Nephron progenitor cell (in vitro differentiated cells): Measurements from ENCODE around the gene SYCN.

Source experiments
- DNase-seq: peaks from one replicate; pipeline ENCODE4 v3.0.0; 2021
- H3K27ac Mint-ChIP-seq: 2 replicates; pipeline ENCODE4 v1.8.0; 2021; ENCODE audit warnings: mild to moderate bottlenecking, moderate library complexity, mixed read lengths
- H3K27me3 Mint-ChIP-seq: 2 replicates; pipeline ENCODE4 v1.8.0; 2021; ENCODE audit warnings: mild to moderate bottlenecking, low read depth, mixed read lengths; ENCODE audit not compliant: poor library complexity
- H3K36me3 Mint-ChIP-seq: 2 replicates; pipeline ENCODE4 v1.8.0; 2021; ENCODE audit warnings: low read depth, mixed read lengths
- H3K4me1 Mint-ChIP-seq: 2 replicates; pipeline ENCODE4 v1.8.0; 2021; ENCODE audit warnings: mixed read lengths
- H3K4me3 Mint-ChIP-seq: 2 replicates; pipeline ENCODE4 v1.8.0; 2021; ENCODE audit warnings: mild to moderate bottlenecking, moderate library complexity, mixed read lengths
- H3K9me3 Mint-ChIP-seq: 2 replicates; pipeline ENCODE4 v1.8.0; 2021; ENCODE audit warnings: mild to moderate bottlenecking, moderate library complexity, mixed read lengths
- TF ChIP-seq, protein P1 (sequence below): fragments of 200-600 bp; sonication (generic); IDR thresholded peaks from 2 replicates; pipeline ENCODE4 v1.5.0; 2021; ENCODE audit warnings: antibody characterized with exemption

The SYCN gene

DNA sequence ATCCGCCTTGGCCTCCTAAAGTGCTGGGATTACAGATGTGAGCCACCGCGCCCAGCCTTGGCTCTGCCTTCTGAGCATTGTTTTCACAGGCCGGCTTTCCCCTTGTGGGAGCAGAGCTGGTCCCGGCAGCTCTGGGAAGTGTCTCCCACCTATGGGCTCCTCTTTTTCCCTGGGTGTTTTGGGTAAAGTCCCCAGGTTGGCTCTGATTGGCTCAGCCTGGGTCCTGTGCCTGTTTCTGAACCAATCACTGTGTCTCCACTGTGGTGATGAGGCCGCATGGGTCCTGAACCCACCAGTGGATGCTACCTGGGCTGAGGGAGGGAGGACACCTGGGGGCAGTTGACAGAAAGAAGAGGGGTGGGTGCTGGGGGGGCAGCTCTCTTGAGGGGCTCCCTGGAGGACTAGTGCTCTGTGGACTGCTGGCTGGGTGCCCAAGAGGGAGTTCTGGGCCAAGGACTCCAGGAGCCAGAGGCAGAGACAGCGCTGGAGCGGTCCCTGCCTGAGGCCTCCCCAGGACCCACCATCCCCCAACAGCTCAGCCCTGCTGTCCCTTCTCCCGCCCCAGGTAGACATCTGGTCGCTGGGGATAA is 26.9 kb downstream of the SYCN start:
- no peak overlapping the region for H3K27ac Mint-ChIP-seq
- peaks cover 13% of the 10 kb centered on the region for H3K36me3 Mint-ChIP-seq
- DNase-seq = no peak
- no peaks in the 10 kb centered on the region for H3K9me3 Mint-ChIP-seq
- no peak overlapping the region for H3K4me3 Mint-ChIP-seq
- peaks cover 7% of the 10 kb centered on the region for H3K4me1 Mint-ChIP-seq
- no peaks in the 10 kb centered on the region for H3K27me3 Mint-ChIP-seq
- TF ChIP-seq, protein P1, sequence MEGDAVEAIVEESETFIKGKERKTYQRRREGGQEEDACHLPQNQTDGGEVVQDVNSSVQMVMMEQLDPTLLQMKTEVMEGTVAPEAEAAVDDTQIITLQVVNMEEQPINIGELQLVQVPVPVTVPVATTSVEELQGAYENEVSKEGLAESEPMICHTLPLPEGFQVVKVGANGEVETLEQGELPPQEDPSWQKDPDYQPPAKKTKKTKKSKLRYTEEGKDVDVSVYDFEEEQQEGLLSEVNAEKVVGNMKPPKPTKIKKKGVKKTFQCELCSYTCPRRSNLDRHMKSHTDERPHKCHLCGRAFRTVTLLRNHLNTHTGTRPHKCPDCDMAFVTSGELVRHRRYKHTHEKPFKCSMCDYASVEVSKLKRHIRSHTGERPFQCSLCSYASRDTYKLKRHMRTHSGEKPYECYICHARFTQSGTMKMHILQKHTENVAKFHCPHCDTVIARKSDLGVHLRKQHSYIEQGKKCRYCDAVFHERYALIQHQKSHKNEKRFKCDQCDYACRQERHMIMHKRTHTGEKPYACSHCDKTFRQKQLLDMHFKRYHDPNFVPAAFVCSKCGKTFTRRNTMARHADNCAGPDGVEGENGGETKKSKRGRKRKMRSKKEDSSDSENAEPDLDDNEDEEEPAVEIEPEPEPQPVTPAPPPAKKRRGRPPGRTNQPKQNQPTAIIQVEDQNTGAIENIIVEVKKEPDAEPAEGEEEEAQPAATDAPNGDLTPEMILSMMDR = no peak

DNA sequence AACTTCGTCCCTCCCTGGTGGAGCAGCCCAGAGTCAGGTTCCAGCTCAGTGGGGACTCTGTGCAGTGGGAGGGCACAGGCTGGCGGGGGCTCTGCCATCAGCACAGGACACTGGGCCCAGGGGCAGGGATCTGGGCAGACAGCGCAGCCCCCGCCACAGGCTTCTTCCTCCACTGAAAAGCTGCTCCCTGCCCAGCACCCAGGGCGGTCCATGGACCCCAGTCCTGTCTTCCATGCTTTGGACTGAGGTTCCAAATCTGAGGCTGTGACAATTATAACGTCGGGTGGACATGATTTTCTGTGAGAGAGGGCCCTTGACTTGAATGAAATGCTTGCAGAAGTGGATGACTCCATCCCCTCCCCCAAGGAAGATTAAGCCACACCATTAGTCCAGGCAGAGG is 28.5 kb downstream of the SYCN start:
- H3K27ac Mint-ChIP-seq = no peak overlapping the region

DNA sequence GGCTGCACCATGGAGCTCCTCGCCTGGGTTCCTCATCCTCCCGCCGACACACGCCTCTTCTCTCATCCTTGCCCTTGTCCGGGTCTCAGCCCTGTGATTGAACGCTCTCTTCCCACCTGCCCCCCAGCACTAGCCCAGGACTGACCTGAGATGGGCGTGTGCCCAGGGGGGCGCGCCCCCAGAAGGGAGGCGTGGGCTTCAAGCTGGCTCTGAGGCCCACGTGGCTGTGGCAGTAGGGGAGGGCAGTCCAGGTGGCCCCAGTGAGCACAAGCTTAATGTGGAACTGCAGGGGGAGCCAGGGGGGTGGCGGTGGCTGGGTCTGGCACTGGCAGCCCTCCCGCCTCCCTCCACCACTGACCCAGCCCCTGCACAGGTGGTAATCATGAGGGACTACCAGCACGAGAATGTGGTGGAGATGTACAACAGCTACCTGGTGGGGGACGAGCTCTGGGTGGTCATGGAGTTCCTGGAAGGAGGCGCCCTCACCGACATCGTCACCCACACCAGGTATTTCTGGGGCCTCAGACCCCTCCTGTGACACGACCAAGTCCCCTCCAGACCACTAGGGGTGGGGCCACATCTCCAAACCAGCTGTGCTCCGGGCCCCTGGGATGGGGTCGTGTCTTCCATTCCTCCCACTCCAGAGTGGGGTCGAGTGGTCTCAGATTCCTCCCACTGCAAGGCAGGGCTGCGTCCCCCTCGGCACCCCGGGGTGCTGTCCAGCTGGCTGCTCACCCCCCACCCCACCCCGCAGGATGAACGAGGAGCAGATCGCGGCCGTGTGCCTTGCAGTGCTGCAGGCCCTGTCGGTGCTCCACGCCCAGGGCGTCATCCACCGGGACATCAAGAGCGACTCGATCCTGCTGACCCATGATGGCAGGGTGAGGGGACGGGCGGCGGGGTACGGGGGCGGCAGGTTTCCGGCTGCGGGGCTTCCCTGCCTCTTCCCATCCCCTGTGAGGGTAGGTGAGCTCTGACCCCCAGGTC is 29.2 kb downstream of the SYCN start:
- Mint-ChIP-seq H3K4me3 (no peak overlapping the region), H3K36me3 (peaks cover 5% of the 10 kb centered on the region), H3K27me3 (no peaks in the 10 kb centered on the region), H3K9me3 (no peaks in the 10 kb centered on the region), H3K27ac (no peak overlapping the region), H3K4me1 (peaks cover 4% of the 10 kb centered on the region)
- TF ChIP-seq, protein P1 = no peak
- DNase-seq = no peak

More for the DNA sequence above, 28.5 kb downstream of the SYCN start:
- Mint-ChIP-seq H3K4me3 (no peak overlapping the region), H3K4me1 (peaks cover 4% of the 10 kb centered on the region), H3K36me3 (peaks cover 5% of the 10 kb centered on the region), H3K27me3 (no peaks in the 10 kb centered on the region), H3K9me3 (no peaks in the 10 kb centered on the region)
- no peak for DNase-seq
- TF ChIP-seq, protein P1 = no peak

DNA sequence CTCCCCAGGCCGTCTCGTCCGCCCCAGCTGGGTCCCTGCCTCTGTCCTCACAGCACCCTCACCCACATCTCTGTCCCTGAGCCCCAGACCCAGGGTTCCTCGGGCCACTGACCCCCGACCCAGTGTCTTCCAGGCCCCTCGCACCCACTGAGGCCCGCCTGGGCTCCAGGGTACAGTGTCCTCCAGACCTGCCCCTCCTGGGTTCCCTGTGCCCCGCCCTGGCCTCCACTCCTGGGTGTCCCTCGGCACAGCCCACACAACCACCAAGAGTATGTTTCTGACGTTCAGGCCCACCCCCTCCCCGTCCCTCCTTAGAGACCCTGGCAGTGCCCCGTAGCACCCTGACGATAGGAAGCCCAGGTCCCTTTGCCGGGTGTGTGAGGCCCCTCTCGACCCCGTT is 29.9 kb downstream of the SYCN start:
- H3K9me3 Mint-ChIP-seq = no peaks in the 10 kb centered on the region
- no peak for DNase-seq
- H3K4me1 Mint-ChIP-seq = peaks cover 4% of the 10 kb centered on the region
- H3K4me3 Mint-ChIP-seq = no peak overlapping the region
- TF ChIP-seq, protein P1 = no peak
- peaks cover 5% of the 10 kb centered on the region for H3K36me3 Mint-ChIP-seq
- H3K27ac Mint-ChIP-seq = no peak overlapping the region
- H3K27me3 Mint-ChIP-seq = no peaks in the 10 kb centered on the region

DNA sequence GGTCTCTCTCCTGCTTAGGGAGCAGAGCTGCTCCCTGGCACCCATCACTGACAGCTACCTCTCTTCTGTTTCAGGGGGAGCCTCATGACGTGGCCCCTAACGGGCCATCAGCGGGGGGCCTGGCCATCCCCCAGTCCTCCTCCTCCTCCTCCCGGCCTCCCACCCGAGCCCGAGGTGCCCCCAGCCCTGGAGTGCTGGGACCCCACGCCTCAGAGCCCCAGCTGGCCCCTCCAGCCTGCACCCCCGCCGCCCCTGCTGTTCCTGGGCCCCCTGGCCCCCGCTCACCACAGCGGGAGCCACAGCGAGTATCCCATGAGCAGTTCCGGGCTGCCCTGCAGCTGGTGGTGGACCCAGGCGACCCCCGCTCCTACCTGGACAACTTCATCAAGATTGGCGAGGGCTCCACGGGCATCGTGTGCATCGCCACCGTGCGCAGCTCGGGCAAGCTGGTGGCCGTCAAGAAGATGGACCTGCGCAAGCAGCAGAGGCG is 30.5 kb downstream of the SYCN start:
- no peak overlapping the region for H3K4me3 Mint-ChIP-seq
- no peak for DNase-seq
- peaks cover 5% of the 10 kb centered on the region for H3K36me3 Mint-ChIP-seq
- H3K9me3 Mint-ChIP-seq = no peaks in the 10 kb centered on the region
- TF ChIP-seq, protein P1 = no peak
- H3K4me1 Mint-ChIP-seq = peaks cover 5% of the 10 kb centered on the region
- H3K27me3 Mint-ChIP-seq = no peaks in the 10 kb centered on the region
- no peak overlapping the region for H3K27ac Mint-ChIP-seq
